Ishikawa (cell line): Measurements from ENCODE around the gene CAPN11.

ENCODE experiments used
- CEBPB ChIP-seq: IDR thresholded peaks from 2 replicates; pipeline ENCODE4 v1.6.1; 2012
- CREB1 ChIP-seq: IDR thresholded peaks from 2 replicates; pipeline ENCODE4 v1.6.1; 2012; ENCODE audit warnings: low read depth
- EGR1 ChIP-seq: IDR thresholded peaks from 2 replicates; pipeline ENCODE4 v1.6.1; 2012
- REST ChIP-seq: IDR thresholded peaks from 2 replicates; pipeline ENCODE4 v1.6.1; 2012; ENCODE audit warnings: low read depth, mild to moderate bottlenecking
- TAF1 ChIP-seq: IDR thresholded peaks from 2 replicates; pipeline ENCODE4 v1.6.1; 2012; ENCODE audit warnings: low read depth, mild to moderate bottlenecking

GRCh38 chr6:44119704-44120262 is 38.8 kb upstream of the CAPN11 start:
- TF ChIP-seq CREB1 (no peak), TAF1 (no peak), CEBPB (no peak), EGR1 (no peak), REST (no peak)
